Skin epidermis (tissue), 12 donors: ENCODE results near the gene DPF1.

Experiments
- H3K27ac ChIP-seq, 21 experiments: fragments of 200-600 bp; sonication (generic) in 11 of 21; one replicate each; pipeline ENCODE4 v1.5.0; 2020; ENCODE audit warnings: mild to moderate bottlenecking in 3 of 21, inconsistent platforms in 2 of 21, moderate library complexity in 2 of 21
- H3K4me3 ChIP-seq, 7 experiments: fragments of 200-600 bp; sonication (generic) in 2 of 7; one replicate each; pipeline ENCODE4 v1.5.0; 2020; ENCODE audit warnings: inconsistent platforms in 2 of 7, mild to moderate bottlenecking in 2 of 7, moderate library complexity in 1 of 7

DPF1 gene

DNA sequence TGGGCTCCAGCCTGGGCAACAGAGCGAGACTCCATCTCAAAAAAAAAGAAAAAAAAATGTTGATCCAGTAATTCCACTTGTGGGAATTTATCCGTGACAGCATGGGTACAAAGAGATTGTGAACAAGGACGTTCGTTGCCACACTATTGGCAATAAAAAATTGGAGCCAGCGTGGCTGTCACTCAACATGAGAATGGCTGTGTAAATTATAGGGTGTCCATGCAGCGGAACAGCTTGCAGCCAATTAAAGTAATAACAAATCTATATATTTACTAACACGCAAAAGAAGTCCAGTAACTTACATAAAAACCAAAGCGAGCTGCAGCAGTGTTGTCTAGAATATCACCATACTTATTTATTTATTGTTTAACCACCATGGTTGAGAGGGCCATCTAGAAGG is 19.3 kb downstream of the DPF1 start:
- Histone ChIP-seq H3K27ac (no peak overlapping the region), H3K4me3 (no peak overlapping the region)

DNA sequence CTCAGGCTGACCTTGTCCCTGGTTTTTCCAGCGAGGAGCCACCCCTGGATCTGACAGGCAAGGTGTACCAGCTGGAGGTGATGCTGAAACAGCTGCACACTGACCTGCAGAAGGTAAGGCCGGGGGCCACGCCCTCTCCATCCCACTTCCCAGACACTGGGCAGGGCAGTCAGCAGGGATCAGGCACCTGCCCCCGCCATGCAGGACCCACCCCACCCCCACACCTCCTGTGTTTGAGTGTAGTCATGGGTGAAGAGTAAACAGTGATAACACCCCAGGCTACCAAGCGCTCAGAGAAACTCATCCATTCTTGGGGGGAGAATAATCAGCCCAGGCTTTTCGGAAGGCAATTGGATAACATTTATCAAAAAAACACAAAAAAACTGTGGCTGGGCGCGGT is 19.9 kb downstream of the DPF1 start:
- no peak overlapping the region for H3K27ac ChIP-seq
- no peak overlapping the region for H3K4me3 ChIP-seq

DNA sequence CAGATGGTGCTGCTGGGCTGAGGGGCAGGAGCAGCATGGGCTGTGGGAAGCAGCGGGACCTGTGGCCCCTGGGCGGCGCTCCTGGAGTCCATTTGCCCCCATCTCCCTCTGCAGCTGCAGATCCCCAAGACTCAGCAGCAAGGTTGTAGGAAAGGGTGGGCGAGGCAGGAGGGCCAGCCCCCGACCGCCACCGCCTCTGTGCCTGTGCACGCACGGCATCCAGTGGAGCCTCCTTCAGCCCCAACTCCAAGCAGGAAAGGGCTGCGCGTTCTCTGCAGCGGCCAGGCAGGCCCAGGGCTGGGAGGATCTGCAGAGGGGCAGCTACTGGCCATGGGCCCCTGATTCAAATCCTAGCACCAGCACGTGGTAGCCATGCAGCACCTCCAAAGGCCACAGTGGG is 20.8 kb downstream of the DPF1 start:
- H3K4me3 ChIP-seq = no peak overlapping the region
- H3K27ac ChIP-seq = no peak overlapping the region

DNA sequence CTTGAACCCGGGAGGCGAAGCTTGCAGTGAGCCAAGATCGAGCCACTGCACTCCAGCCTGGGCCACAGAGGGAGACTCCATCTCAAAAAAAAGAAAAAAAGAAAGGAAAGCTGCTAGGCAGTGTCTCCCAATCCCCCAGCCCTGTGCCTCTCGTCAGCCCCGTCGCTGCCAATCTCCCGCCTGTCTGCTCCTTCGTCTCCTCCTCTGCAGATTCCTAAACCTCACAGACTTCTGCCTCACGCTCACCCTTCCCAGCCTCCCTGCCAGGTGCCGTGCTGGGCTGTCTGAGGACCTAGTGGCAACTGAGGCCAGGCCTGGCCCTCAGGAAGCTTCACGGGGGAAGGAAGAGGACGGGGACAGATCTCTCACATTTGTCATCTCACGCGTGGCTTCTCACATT is 21.5 kb downstream of the DPF1 start:
- Histone ChIP-seq H3K4me3 (no peak overlapping the region), H3K27ac (no peak overlapping the region)

DNA sequence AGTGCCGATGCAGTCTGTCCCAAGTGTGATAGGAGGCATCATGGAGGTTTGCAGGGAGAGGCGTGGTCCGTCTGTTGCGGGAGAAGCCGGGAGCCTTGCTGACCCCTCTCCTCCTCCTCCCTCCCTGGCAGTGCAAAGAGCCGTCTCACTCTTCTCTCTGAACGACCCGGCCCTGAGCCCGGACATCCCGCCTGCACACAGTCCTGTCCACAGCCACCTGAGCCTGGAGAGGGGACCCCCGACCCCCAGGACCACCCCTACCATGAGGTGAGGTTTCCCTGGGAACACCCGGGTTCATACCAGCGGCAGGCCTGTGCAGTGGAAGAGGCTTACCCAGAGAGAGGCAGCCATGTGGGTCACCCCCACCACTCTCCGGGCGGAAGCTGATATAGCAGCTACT is 22.3 kb downstream of the DPF1 start:
- Histone ChIP-seq H3K27ac (no peak overlapping the region), H3K4me3 (no peak overlapping the region)

DNA sequence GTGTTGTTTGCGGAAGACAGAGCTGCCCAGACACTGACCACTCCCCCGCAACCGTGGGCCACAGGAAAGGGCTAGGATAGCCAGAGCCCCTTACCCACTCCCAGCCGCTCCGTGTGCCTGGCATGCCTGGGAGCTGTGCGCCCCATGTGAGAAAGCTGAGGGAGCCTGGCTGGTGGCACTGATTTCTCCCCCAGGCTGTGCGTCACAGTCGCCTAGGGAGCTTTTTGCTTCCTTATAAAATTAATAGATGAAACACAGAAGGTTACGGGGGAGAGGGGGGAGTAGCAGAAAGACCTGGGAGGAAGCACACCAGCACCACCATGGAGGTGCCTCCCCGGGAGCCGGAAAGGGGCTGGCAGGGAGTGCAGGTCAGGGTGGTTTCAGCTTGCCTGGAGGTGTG is 24.7 kb downstream of the DPF1 start:
- Histone ChIP-seq H3K27ac (no peak overlapping the region), H3K4me3 (no peak overlapping the region)

DNA sequence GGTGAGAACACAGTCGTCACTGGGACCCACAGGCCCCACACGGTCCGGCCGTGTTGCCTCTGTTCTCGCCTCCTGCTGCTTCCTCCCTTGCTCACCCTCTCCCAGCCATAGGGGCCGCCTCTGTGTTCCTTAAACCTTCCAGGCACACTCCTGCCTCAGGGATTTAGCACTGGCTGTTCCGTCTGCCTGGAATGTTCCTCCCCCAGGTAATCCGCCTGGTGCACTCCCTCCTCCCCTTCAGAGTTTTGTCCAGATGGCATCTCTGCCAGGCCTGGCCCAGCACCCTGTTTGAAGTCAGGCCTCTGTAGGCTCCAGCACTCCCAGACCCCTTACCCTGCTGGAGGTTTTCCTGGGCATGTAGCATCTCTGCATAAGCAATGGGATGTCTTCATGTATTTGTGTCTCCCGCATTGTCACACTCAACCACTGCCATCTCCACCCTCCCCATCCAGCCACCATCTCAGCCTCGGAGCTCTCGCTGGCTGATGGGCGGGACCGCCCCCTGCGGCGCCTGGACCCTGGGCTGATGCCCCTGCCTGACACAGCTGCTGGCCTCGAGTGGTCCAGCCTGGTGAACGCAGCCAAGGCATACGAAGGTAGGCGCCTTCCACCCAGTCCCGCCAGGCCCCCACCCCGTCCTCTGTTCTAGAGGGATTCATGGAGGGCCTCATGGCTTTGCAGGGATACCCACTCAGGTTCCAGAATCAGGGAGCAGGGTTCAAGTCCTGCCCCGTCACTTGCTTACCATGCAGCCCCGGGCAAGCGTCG is 25.9 kb downstream of the DPF1 start:
- Histone ChIP-seq H3K4me3 (no peak overlapping the region), H3K27ac (no peak overlapping the region)

DNA sequence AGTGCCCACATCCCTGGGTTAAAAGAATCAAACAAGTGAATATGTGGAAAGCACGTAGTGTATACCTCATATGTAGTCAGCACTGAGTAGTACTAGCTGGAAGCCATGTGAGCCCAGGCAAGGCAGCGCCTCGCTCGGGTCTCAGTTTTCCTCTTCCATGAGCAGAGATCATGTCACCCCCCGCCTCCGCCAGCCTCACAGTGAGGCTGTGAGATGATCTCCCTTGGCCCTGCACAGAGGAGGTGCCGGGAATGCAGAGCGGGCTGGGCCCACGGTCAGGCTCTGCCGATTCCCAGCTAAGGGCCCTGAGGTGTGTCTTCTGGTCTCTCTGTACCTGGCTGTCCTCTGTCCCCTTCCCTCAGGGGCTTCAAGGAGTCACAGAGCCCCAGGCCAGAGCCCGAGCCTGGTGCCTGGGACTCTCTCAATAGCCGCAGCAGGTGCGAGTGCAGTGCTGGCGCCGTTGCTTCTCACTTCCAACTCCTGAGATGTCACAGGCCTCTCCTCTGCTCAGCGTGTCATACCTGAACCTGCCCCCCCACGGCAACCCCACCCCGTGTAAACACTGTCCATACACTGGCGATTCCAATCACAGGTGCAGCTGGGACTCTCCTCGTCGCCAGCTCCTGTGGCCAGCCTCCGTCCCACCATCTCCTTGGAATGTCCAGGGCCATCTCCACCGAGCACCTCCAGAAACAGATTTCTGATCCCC is 26.9 kb downstream of the DPF1 start:
- Histone ChIP-seq H3K27ac (no peak overlapping the region), H3K4me3 (no peak overlapping the region)

DNA sequence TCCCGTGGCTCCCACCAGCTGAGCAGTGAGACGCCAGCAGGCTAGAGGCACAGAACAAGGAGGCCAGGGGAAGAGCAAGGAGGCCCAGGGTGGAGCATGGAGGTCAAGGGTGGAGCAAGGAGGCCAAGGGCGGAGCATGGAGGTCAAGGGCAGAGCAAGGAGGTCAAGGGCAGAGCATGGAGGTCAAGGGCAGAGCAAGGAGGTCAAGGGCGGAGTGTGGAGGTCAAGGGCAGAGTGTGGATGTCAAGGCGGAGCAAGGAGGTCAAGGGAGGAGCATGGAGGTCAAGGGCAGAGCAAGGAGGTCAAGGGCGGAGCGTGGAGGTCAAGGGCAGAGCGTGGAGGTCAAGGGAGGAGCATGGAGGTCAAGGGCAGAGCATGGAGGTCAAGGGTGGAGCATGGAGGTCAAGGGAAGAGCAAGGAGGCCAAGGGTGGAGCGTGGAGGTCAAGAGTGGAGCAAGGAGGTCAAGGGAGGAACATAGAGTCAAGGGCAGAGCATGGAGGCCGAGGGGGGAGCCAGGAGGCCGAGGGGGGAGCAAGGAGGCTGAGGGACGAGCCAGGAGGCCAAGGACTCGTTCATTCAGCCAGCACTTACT is 27.7 kb downstream of the DPF1 start:
- H3K27ac ChIP-seq = no peak overlapping the region
- no peak overlapping the region for H3K4me3 ChIP-seq

DNA sequence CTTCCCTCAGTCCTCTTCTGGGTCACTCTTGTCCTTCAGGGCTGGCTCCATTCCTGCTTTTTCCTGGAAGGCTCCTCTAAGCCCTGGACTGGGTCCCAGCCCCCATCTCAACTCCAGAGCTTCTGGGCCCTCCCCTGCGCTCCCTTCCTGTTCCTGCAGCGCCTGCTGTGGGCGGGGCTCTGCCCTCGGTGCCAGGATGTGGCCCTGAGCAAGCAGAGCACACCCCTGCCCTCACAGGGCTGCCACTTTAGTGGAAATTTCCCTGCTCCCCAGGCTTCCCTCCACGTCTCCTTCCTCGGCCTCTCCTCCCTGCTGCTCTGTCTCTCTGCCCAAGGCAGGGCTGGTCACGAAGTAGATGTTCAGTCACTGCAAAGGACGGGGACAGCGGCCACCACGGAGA is 28.8 kb downstream of the DPF1 start:
- H3K4me3 ChIP-seq = no peak overlapping the region
- H3K27ac ChIP-seq = no peak overlapping the region

DNA sequence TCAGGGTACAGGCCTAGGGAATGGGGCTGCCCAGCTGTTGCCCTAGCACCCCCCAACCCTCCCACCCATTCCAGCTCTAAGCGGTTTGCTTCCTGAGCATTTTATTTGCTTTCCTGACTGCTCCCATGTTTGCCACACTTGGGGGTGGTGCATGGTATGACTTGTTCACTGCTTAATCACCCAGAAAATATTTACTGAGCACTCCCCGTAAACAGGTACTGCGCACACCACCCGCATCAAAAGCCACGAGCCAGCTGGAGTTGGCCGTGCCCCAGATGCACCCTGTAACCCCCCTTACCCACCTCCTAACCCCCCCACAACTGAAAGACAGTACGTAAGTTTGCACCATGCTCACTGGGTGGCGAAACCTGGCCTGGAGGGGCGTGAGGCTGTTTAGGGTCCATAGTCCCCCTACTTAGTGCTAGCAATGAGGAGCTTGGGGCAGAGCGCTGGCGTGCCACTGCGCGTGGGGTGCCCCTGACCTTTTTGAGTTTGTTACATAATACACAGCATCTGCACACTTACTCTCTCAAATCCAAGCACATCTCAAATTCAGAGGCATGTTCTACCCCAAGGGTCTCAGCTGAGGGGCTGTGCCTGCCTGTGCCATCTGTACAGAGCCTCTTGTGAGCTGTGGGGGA is 29.8 kb downstream of the DPF1 start:
- Histone ChIP-seq H3K27ac (peak overlapping the region in 3 of 21 experiments; percentile 24 to 31 (median 29)), H3K4me3 (no peak overlapping the region)

DNA sequence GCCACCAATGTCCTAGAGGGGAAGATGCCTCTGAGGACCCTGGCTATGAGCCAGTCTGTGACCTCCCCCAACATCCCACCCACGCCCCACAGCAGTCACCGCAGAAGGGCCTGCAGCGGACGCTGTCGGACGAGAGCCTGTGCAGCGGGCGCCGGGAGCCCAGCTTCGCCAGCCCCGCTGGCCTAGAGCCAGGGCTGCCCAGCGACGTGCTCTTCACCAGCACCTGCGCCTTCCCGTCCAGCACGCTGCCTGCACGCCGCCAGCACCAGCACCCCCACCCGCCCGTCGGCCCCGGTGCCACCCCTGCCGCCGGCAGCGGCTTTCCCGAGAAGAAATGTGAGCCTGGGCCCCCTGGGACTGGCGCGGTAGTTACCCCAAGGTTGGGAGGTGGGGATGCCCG is 30.6 kb downstream of the DPF1 start:
- no peak overlapping the region for H3K4me3 ChIP-seq
- peak overlapping the region in 3 of 21 experiments; percentile 24 to 31 (median 29) for H3K27ac ChIP-seq

DNA sequence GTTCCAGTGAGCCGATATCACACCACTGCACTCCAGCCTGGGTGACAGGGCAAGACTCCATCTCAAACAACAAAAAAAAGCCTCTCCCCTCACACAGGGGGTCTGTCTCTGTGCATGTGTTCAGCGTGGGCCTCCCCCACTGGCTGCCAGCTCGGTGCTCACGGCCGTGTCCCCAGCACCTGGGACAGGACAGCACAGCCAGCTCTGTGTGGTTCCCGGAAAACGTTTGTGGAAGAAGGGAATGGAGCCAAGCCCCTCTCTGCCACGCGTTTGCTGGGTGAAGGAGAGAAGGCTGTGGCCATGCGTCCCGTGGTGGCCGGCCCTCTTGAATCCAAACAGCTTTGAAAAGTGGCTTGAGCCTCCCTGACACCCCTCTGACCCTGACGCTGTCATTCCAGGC is 32.3 kb downstream of the DPF1 start:
- no peak overlapping the region for H3K27ac ChIP-seq
- no peak overlapping the region for H3K4me3 ChIP-seq

DNA sequence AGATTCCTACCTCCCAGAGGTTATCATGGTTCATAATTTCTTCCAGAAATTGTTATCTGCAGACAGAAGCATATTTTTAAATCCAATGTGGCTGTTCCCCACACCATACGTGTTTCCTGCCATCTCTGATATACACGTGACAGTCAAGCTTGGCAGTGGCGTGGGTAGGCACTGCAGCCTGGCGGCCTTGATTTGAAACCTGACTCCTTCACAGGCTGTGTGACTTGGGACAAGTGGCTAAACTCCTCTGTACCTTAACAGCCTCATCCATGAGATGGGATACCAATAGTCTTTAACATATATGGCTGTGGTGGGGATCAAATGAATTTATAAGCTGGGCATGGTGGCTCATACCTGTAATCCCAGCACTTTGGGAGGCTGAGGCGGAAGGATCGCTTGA is 33.2 kb downstream of the DPF1 start:
- Histone ChIP-seq H3K27ac (no peak overlapping the region), H3K4me3 (no peak overlapping the region)

DNA sequence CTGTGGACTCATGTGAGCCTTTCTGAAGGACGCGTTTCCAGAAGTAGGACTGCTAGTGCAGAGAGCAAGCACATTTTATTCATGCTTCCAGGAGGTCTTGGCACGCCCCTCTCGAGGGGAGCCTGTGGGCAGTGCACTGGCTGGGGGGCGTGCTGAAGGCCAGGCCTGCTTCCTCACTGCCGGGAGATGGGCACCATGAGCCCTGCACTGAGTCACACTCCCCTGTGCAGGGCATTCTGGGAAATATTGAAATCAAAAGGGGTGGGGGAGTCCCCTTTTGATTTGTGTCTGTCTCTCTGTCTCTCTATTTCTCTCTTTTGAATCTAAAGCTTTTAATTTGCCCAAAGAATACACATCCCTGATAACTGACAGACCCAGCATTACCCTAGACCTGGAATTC is 34.0 kb downstream of the DPF1 start:
- no peak overlapping the region for H3K27ac ChIP-seq

DNA sequence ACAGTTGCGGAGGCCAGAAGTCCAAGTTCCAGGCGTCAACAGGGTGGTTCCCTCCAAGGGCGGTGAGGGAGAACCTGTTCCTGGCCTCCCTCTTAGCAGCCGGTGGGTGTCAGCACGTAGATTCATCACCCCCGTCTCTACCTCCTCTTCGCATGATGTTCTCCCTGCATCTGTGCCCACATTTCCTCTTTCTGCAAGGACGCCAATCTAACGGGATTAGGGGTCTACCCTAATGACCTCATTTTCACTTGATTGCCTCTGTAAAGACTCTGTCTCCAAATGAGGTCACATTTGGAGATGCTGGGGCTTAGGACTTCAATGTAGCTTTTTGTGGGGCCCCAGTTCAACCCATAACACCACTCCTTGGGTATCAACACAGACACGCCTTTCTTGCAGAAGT is 38.5 kb downstream of the DPF1 start:
- Histone ChIP-seq H3K4me3 (no peak overlapping the region), H3K27ac (no peak overlapping the region)

More for the DNA sequence above, 34.0 kb downstream of the DPF1 start:
- no peak overlapping the region for H3K4me3 ChIP-seq

DNA sequence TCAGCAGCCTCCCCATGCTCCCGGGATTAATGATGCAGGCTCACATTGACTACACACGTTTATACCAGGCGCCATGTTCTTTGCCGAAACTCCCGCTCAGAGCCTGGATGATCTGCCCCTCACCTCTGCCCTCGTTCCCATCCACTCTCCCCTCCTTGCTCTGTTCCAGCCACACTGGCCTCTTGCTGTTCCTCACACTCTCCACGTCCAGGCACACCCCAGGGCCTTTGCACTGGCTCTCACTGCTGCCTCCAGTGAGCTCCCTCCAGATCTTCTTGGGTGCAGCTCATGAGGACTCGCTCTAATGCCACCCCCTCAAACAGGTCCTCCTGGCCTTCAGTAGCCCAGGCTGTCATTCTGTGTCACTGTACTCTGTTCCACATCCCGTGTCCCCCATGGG is 39.2 kb downstream of the DPF1 start:
- Histone ChIP-seq H3K27ac (no peak overlapping the region), H3K4me3 (no peak overlapping the region)

DNA sequence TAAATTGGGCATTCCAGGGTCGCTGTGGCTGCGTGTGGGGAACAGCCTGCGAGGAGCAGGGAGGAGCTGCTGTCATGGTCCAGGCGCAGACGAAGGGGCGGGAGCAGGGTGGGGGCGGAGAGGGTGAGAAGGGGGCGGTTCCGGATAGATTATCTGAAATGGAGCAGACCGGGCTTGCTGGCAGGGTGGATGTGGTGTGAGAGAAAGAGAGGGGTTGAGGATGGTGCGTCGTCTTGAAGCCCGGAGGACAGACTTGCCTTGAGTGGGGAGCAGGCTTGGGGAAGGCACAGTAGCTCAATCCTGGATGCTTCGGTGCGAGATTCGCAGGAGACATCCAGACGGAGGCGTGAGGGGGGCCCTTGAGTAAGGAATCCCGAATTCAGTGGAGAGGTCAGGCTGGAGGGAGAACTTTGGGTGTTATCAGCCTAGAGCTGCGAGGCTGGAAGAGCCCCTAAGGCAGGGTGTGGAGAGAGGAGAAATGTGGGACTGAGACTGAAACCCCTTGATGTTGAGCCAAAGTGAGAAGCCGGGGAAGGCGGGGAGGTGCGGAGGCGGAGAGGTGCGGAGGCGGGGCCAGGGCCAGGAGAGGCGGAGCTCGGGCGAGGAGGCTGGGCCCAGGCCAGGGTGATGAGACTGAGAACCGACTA is 40.6 kb downstream of the DPF1 start:
- Histone ChIP-seq H3K4me3 (peak overlapping the region in 2 of 7 experiments; percentile 1 to 19), H3K27ac (peak overlapping the region in 9 of 21 experiments; percentile 6 to 59 (median 17))

DNA sequence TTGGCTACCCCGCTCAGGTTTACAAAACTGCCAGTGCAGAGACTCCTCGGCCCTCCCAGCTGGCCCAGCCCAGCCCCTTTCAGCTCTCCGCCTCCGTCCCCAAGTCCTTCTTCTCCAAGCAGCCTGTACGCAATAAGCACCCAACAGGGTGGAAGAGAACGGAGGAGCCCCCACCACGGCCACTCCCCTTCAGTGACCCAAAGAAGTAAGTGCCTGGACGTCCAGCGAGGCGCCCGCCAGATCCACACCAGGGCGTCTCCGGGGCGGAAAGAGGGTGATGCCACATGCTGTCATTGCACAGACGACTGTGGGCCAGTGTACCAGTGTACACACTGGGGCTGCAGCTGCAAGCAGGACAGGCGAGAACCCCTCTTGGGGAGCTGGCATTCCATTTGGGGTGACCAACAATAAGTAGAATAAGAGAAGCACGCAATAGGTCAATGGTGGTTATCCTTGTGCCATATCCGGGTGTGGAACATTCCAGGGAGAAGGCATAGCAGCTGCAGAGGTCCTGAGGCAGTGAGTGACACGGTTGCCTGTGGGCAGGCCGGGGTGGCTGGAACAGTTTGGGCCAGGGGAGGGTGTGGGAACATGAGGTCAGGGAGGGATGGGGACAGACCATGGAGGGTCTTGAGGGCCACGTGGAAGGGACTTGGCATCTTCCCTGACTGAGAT is 41.3 kb downstream of the DPF1 start:
- Histone ChIP-seq H3K27ac (peak overlapping the region in 5 of 21 experiments; percentile 6 to 56 (median 8)), H3K4me3 (no peak overlapping the region)

DNA sequence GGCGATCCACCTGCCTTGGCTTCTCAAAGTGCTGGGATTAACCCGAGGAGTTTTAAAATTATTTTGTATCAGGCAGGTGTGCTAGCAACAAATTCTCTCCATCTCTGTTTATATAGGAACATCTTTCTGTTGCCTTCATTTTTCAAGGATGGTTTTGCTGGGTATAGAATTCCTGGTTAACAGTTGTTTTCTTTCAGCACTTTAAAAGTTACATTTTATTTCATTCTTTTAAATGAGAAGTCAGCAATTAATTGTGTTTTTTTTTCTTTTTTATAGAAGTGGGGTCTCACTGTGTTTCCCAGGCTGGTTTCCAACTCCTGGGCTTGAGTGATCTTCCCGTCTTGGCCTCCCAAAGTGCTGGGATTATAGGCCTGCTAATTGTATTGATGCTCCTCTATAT is 44.0 kb downstream of the DPF1 start:
- Histone ChIP-seq H3K4me3 (no peak overlapping the region), H3K27ac (no peak overlapping the region)
